Stimulated activated naive CD8-positive, alpha-beta T cell treated with anti-CD3 and anti-CD28 coated beads, Interleukin-15, Interleukin-2, amounts not matched to agents 100 ng/mL and 50 ng/mL, for 24 hours (primary cell): Measurements from ENCODE around the gene HRH3.
A peak's percentile ranks its signal among the peaks of the same experiment; 100 is the strongest.

Source experiments
- H3K27ac Mint-ChIP-seq: one replicate; pipeline ENCODE4 v1.8.0; 2021; ENCODE audit warnings: mild to moderate bottlenecking, mixed read lengths
- H3K27me3 Mint-ChIP-seq: one replicate; pipeline ENCODE4 v1.8.0; 2021; ENCODE audit warnings: mixed read lengths
- H3K36me3 Mint-ChIP-seq: one replicate; pipeline ENCODE4 v1.8.0; 2021; ENCODE audit warnings: low read depth, mixed read lengths
- H3K4me1 Mint-ChIP-seq: one replicate; pipeline ENCODE4 v1.8.0; 2021; ENCODE audit warnings: low read depth, mixed read lengths
- H3K4me3 Mint-ChIP-seq: one replicate; pipeline ENCODE4 v1.8.0; 2021; ENCODE audit warnings: mild to moderate bottlenecking, mixed read lengths
- H3K9me3 Mint-ChIP-seq: one replicate; pipeline ENCODE4 v1.8.0; 2021; ENCODE audit warnings: mixed read lengths

The HRH3 gene

GRCh38 chr20:62237801-62238568 is 17.9 kb upstream of the HRH3 start, which contains the start of gene OSBPL2:
OSBPL2 (plus strand) TSS chr20:62238521; CDS start chr20:62256185, 17,664 bp downstream.
- Mint-ChIP-seq H3K4me3 (peak within 1 kb of the TSS; percentile 85), H3K4me1 (peaks cover 28% of the 10 kb centered on the region), H3K36me3 (peaks cover 4% of the 10 kb centered on the region), H3K27ac (peak within 1 kb of the TSS; percentile 81), H3K27me3 (no peaks in the 10 kb centered on the region), H3K9me3 (no peaks in the 10 kb centered on the region)

GRCh38 chr20:62237514-62237800 is 17.4 kb upstream of the HRH3 start:
- Mint-ChIP-seq H3K4me3 (peak overlapping the region; percentile 76), H3K4me1 (peaks cover 22% of the 10 kb centered on the region), H3K9me3 (no peaks in the 10 kb centered on the region), H3K27me3 (no peaks in the 10 kb centered on the region), H3K27ac (peak overlapping the region; percentile 81), H3K36me3 (peaks cover 4% of the 10 kb centered on the region)

GRCh38 chr20:62236766-62237513 is 16.9 kb upstream of the HRH3 start:
- no peak overlapping the region for H3K4me3 Mint-ChIP-seq
- H3K9me3 Mint-ChIP-seq, result no peaks in the 10 kb centered on the region
- H3K27ac Mint-ChIP-seq, result no peak overlapping the region
- H3K36me3 Mint-ChIP-seq, result peaks cover 4% of the 10 kb centered on the region
- no peaks in the 10 kb centered on the region for H3K27me3 Mint-ChIP-seq
- H3K4me1 Mint-ChIP-seq, result peaks cover 21% of the 10 kb centered on the region

GRCh38 chr20:62236200-62236599 is 16.1 kb upstream of the HRH3 start:
- no peaks in the 10 kb centered on the region for H3K9me3 Mint-ChIP-seq
- H3K27me3 Mint-ChIP-seq, result no peaks in the 10 kb centered on the region
- H3K27ac Mint-ChIP-seq, result no peak overlapping the region
- peaks cover 21% of the 10 kb centered on the region for H3K4me1 Mint-ChIP-seq
- no peak overlapping the region for H3K4me3 Mint-ChIP-seq
- peaks cover under 1% of the 10 kb centered on the region for H3K36me3 Mint-ChIP-seq

GRCh38 chr20:62235777-62236157 is 15.7 kb upstream of the HRH3 start:
- H3K27ac Mint-ChIP-seq, result no peak overlapping the region
- no peaks in the 10 kb centered on the region for H3K9me3 Mint-ChIP-seq
- no peaks in the 10 kb centered on the region for H3K36me3 Mint-ChIP-seq
- H3K4me3 Mint-ChIP-seq, result no peak overlapping the region
- peaks cover 19% of the 10 kb centered on the region for H3K4me1 Mint-ChIP-seq
- no peaks in the 10 kb centered on the region for H3K27me3 Mint-ChIP-seq

GRCh38 chr20:62235001-62235776 is 15.1 kb upstream of the HRH3 start:
- Mint-ChIP-seq H3K9me3 (no peaks in the 10 kb centered on the region), H3K36me3 (no peaks in the 10 kb centered on the region), H3K4me1 (peaks cover 13% of the 10 kb centered on the region), H3K27ac (no peak overlapping the region), H3K4me3 (no peak overlapping the region), H3K27me3 (no peaks in the 10 kb centered on the region)

GRCh38 chr20:62234339-62234738 is 14.3 kb upstream of the HRH3 start:
- Mint-ChIP-seq H3K36me3 (no peaks in the 10 kb centered on the region), H3K4me1 (peaks cover 6% of the 10 kb centered on the region), H3K27ac (no peak overlapping the region), H3K27me3 (no peaks in the 10 kb centered on the region), H3K9me3 (no peaks in the 10 kb centered on the region), H3K4me3 (no peak overlapping the region)

- Mint-ChIP-seq H3K4me3 (no peak overlapping the region), H3K36me3 (no peaks in the 10 kb centered on the region)
Measured at GRCh38 chr20:62233684-62234083, 13.6 kb upstream of the HRH3 start.

GRCh38 chr20:62232770-62233645 is 12.9 kb upstream of the HRH3 start:
- Mint-ChIP-seq H3K27ac (no peak overlapping the region), H3K4me3 (no peak overlapping the region)

More at GRCh38 chr20:62233684-62234083, 13.6 kb upstream of the HRH3 start:
- Mint-ChIP-seq H3K9me3 (no peaks in the 10 kb centered on the region), H3K27me3 (no peaks in the 10 kb centered on the region), H3K27ac (no peak overlapping the region), H3K4me1 (peaks cover 6% of the 10 kb centered on the region)

GRCh38 chr20:62232194-62232593 is 12.1 kb upstream of the HRH3 start:
- Mint-ChIP-seq H3K4me3 (no peak overlapping the region), H3K4me1 (no peaks in the 10 kb centered on the region), H3K9me3 (no peaks in the 10 kb centered on the region), H3K27ac (no peak overlapping the region), H3K27me3 (no peaks in the 10 kb centered on the region), H3K36me3 (no peaks in the 10 kb centered on the region)

More at GRCh38 chr20:62232770-62233645, 12.9 kb upstream of the HRH3 start:
- no peaks in the 10 kb centered on the region for H3K36me3 Mint-ChIP-seq
- H3K27me3 Mint-ChIP-seq, result no peaks in the 10 kb centered on the region
- H3K9me3 Mint-ChIP-seq, result no peaks in the 10 kb centered on the region
- peaks cover 6% of the 10 kb centered on the region for H3K4me1 Mint-ChIP-seq

GRCh38 chr20:62231292-62231691 is 11.2 kb upstream of the HRH3 start:
- H3K4me3 Mint-ChIP-seq, result no peak overlapping the region

GRCh38 chr20:62230696-62231095 is 10.6 kb upstream of the HRH3 start:
- Mint-ChIP-seq H3K9me3 (no peaks in the 10 kb centered on the region), H3K36me3 (no peaks in the 10 kb centered on the region), H3K4me1 (no peaks in the 10 kb centered on the region), H3K27me3 (peaks cover 8% of the 10 kb centered on the region), H3K27ac (no peak overlapping the region), H3K4me3 (no peak overlapping the region)

More at GRCh38 chr20:62231292-62231691, 11.2 kb upstream of the HRH3 start:
- H3K27ac Mint-ChIP-seq, result no peak overlapping the region
- no peaks in the 10 kb centered on the region for H3K36me3 Mint-ChIP-seq
- no peaks in the 10 kb centered on the region for H3K9me3 Mint-ChIP-seq
- no peaks in the 10 kb centered on the region for H3K4me1 Mint-ChIP-seq
- peaks cover 4% of the 10 kb centered on the region for H3K27me3 Mint-ChIP-seq

- Mint-ChIP-seq H3K36me3 (no peaks in the 10 kb centered on the region), H3K4me1 (no peaks in the 10 kb centered on the region), H3K9me3 (no peaks in the 10 kb centered on the region), H3K27ac (no peak overlapping the region), H3K27me3 (peaks cover 8% of the 10 kb centered on the region), H3K4me3 (no peak overlapping the region)
Measured at GRCh38 chr20:62230276-62230675, 10.2 kb upstream of the HRH3 start.

GRCh38 chr20:62229667-62230066 is 9.6 kb upstream of the HRH3 start:
- Mint-ChIP-seq H3K27me3 (peaks cover 10% of the 10 kb centered on the region), H3K4me1 (no peaks in the 10 kb centered on the region), H3K27ac (no peak overlapping the region), H3K4me3 (no peak overlapping the region), H3K9me3 (no peaks in the 10 kb centered on the region), H3K36me3 (no peaks in the 10 kb centered on the region)
